OCI-LY7 (cell line): ENCODE results near the gene GRB7. TPM values are rescaled to one million over a fixed set of nuclear protein-coding genes. Genes with fewer than 3 reads are reported as not detected.

ENCODE experiments used
- BruUV-seq: library from RNA; stranded (reverse); fragments of 400-500 nt; replicated peaks from 2 replicates; lab custom pipeline; 2021; lab: Mats Ljungman, UMichigan
- CTCF ChIA-PET: fragments of 300-600 bp; sonication (Branson Sonifier 250); formaldehyde crosslinking; loops from one replicate; lab custom pipeline; 2022; ENCODE audit warnings: antibody characterized with exemption; ENCODE audit not compliant: unreplicated experiment; lab: Charles Lee
- POLR2A ChIA-PET: fragments of 300-600 bp; sonication (Branson Sonifier 250); formaldehyde crosslinking; loops from one replicate; lab custom pipeline; 2022; ENCODE audit warnings: antibody characterized with exemption; lab: Charles Lee
- DNase-seq: peaks from one replicate; pipeline ENCODE4 v3.0.0-alpha.2; 2015; ENCODE audit warnings: low spot score
- H2AFZ ChIP-seq: fragments of 200-600 bp; sonication (generic), shearing (Covaris generic); 2 replicates; pipeline ENCODE4 v1.6.1; 2014; ENCODE audit warnings: mild to moderate bottlenecking, antibody characterized with exemption, low read length, moderate library complexity
- H3K27ac ChIP-seq: fragments of 200-600 bp; sonication (generic); 2 replicates; pipeline ENCODE4 v1.5.1; 2014; ENCODE audit warnings: mixed run types, low read depth, mild to moderate bottlenecking, moderate library complexity, low read length, inconsistent platforms; ENCODE audit not compliant: poor library complexity, severe bottlenecking
- H3K36me3 ChIP-seq: fragments of 200-600 bp; sonication (generic); 2 replicates; pipeline ENCODE4 v1.6.1; 2014; ENCODE audit warnings: mild to moderate bottlenecking, antibody characterized with exemption, low read length, moderate library complexity, mixed read lengths; ENCODE audit not compliant: insufficient read depth
- H3K4me1 ChIP-seq: fragments of 200-600 bp; sonication (generic); 2 replicates; pipeline ENCODE4 v1.5.1; 2014; ENCODE audit warnings: mild to moderate bottlenecking, low read length; ENCODE audit not compliant: insufficient read depth, poor library complexity, severe bottlenecking
- H3K4me2 ChIP-seq: fragments of 200-600 bp; sonication (generic); 2 replicates; pipeline ENCODE4 v1.6.1; 2014; ENCODE audit warnings: mild to moderate bottlenecking, low read length
- H3K4me3 ChIP-seq: fragments of 200-600 bp; sonication (generic); 2 replicates; pipeline ENCODE4 v1.5.1; 2014; ENCODE audit warnings: mild to moderate bottlenecking, low read depth, low read length; ENCODE audit not compliant: poor library complexity, severe bottlenecking
- H3K79me2 ChIP-seq: fragments of 200-600 bp; sonication (generic); 2 replicates; pipeline ENCODE4 v1.6.1; 2016; ENCODE audit warnings: low read depth, mild to moderate bottlenecking, low read length, moderate library complexity, mixed read lengths; ENCODE audit not compliant: insufficient read depth
- H3K9me2 ChIP-seq: fragments of 200-600 bp; sonication (generic); 2 replicates; pipeline ENCODE4 v1.6.1; 2016; ENCODE audit warnings: mild to moderate bottlenecking, low read length, mixed read lengths; ENCODE audit not compliant: insufficient read depth
- H3K9me3 ChIP-seq: fragments of 200-600 bp; sonication (generic); 2 replicates; pipeline ENCODE4 v1.6.1; 2014; ENCODE audit warnings: mild to moderate bottlenecking, mixed run types, low read length, mixed read lengths
- H4K20me1 ChIP-seq: fragments of 200-600 bp; sonication (generic); 2 replicates; pipeline ENCODE4 v1.6.1; 2014; ENCODE audit warnings: mild to moderate bottlenecking, antibody characterized with exemption, low read length, moderate library complexity, mixed read lengths; ENCODE audit not compliant: insufficient read depth
- EZH2phosphoT487 ChIP-seq: fragments of 200-600 bp; sonication (generic); IDR thresholded peaks from 2 replicates; pipeline ENCODE4 v1.6.1; 2018; ENCODE audit warnings: low read depth, borderline replicate concordance, mild to moderate bottlenecking, mixed run types, antibody characterized with exemption, low read length, moderate library complexity, mixed read lengths
- intact Hi-C: fragments of 100-400 bp; cut with micrococcal nuclease; formaldehyde crosslinking; loops from one replicate; pipeline ENCODE4 v1.10.0; 2022; ENCODE audit not compliant: unreplicated experiment
- total RNA-seq, 2 experiments: library from RNA; depleted of rRNA in 1 of 2; stranded (reverse); fragments of >200 nt in 1 of 2; shearing (Covaris generic) in 1 of 2; gene quantifications; 2 replicates each; pipeline ENCODE4 v1.2.3, GENCODE V29; 2014 to 2022
- TF ChIP-seq, protein P1 (sequence below): fragments of 200-600 bp; sonication (generic); conservative IDR thresholded peaks from 2 replicates; pipeline ENCODE4 v1.5.1; 2014; ENCODE audit warnings: mild to moderate bottlenecking, antibody characterized with exemption, low read length, moderate library complexity, mixed read lengths

GRB7 gene
- total RNA-seq, 2 experiments from 2014 or later: 0.25 TPM; not detected in 1

DNA sequence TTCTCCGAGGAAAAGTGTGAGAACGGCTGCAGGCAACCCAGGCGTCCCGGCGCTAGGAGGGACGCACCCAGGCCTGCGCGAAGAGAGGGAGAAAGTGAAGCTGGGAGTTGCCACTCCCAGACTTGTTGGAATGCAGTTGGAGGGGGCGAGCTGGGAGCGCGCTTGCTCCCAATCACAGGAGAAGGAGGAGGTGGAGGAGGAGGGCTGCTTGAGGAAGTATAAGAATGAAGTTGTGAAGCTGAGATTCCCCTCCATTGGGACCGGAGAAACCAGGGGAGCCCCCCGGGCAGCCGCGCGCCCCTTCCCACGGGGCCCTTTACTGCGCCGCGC lies 38.0 kb upstream of the GRB7 start, which contains the start of gene ERBB2:
Gene ERBB2, plus strand, starts transcription at position 247 of the 330 bp plus-strand sequence. CDS start 175 bp downstream, outside the sequence.
- DNase-seq: no peak
- ChIA-PET POLR2A (no interaction called here), CTCF (no interaction called here)
- no peaks in the 10 kb centered on the region for H3K36me3 ChIP-seq
- no peaks in the 10 kb centered on the region for H3K79me2 ChIP-seq
- H2AFZ ChIP-seq: no peak within 1 kb of the TSS
- H3K9me3 ChIP-seq: no peaks in the 10 kb centered on the region
- H3K4me2 ChIP-seq: no peak within 1 kb of the TSS
- H3K9me2 ChIP-seq: no peaks in the 10 kb centered on the region
- no TSS peak for BruUV-seq
- H3K4me3 ChIP-seq: no peak within 1 kb of the TSS
- H4K20me1 ChIP-seq: no peaks in the 10 kb centered on the region
- intact Hi-C loops: no loop called here
- H3K4me1 ChIP-seq: peaks cover 4% of the 10 kb centered on the region
- H3K27ac ChIP-seq: no peak within 1 kb of the TSS
- TF ChIP-seq EZH2phosphoT487: no peak
- TF ChIP-seq, protein P1, sequence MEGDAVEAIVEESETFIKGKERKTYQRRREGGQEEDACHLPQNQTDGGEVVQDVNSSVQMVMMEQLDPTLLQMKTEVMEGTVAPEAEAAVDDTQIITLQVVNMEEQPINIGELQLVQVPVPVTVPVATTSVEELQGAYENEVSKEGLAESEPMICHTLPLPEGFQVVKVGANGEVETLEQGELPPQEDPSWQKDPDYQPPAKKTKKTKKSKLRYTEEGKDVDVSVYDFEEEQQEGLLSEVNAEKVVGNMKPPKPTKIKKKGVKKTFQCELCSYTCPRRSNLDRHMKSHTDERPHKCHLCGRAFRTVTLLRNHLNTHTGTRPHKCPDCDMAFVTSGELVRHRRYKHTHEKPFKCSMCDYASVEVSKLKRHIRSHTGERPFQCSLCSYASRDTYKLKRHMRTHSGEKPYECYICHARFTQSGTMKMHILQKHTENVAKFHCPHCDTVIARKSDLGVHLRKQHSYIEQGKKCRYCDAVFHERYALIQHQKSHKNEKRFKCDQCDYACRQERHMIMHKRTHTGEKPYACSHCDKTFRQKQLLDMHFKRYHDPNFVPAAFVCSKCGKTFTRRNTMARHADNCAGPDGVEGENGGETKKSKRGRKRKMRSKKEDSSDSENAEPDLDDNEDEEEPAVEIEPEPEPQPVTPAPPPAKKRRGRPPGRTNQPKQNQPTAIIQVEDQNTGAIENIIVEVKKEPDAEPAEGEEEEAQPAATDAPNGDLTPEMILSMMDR: no peak

DNA sequence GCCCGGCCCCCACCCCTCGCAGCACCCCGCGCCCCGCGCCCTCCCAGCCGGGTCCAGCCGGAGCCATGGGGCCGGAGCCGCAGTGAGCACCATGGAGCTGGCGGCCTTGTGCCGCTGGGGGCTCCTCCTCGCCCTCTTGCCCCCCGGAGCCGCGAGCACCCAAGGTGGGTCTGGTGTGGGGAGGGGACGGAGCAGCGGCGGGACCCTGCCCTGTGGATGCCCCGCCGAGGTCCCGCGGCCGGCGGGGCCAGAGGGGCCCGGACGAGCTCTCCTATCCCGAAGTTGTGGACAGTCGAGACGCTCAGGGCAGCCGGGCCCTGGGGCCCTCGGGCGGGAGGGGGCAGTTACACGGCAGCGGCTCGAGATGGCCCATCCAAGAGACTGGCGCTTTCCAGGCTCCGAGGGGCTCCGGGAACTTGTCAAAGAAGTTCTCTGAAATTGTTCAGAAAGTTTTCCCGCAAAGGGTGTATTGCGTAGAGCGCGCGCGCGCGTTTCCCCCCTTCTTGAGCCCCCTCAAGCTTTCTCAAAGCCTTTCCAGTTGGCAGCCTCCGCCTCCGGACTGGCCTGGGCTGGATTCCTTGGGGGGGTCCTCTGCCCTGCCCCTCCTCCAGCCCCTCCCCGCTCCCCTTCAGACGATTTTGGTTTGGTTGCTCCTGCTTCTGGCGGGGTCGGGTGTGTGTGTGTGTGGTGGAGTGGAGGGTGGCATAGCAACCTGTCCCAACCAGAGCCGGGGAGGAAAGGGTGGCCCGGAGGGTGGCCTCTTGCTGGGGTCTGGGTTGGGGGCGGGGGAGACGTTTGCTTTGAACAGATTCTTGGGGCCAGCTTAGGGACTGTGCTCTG lies 37.4 kb upstream of the GRB7 start:
- Histone ChIP-seq H3K9me2 (no peaks in the 10 kb centered on the region), H3K4me3 (no peak overlapping the region), H3K79me2 (no peaks in the 10 kb centered on the region), H3K4me2 (no peak overlapping the region), H4K20me1 (no peaks in the 10 kb centered on the region), H3K9me3 (no peaks in the 10 kb centered on the region), H3K27ac (no peak overlapping the region), H2AFZ (no peak overlapping the region), H3K36me3 (no peaks in the 10 kb centered on the region), H3K4me1 (peaks cover 4% of the 10 kb centered on the region)
- no TSS peak for BruUV-seq
- POLR2A ChIA-PET: interaction anchor here (0.9 kb wide), 1 partner anchor 10 kb away, joined by 3 read pairs; no protein-coding TSS in a partner anchor
- CTCF ChIA-PET: no interaction called here
- TF ChIP-seq, protein P1: no peak
- no peak for TF ChIP-seq EZH2phosphoT487
- no peak for DNase-seq
- intact Hi-C loops: no loop called here
